Endothelial cell of umbilical vein (primary cell): Measurements from ENCODE around the gene CSNK1A1. TPM values are rescaled to one million over a fixed set of nuclear protein-coding genes. Genes with fewer than 3 reads are reported as not detected.
A peak's percentile ranks its signal among the peaks of the same experiment; 100 is the strongest.

ENCODE experiments used
- BruUV-seq: library from RNA; stranded (reverse); fragments of 400-500 nt; replicated peaks from 2 replicates; lab custom pipeline; 2021; lab: Mats Ljungman, UMichigan
- CTCF ChIA-PET: fragments of 300-600, 350-600 bp; sonication (Branson Sonifier 250); formaldehyde crosslinking; loops from one replicate; lab custom pipeline; 2021; ENCODE audit warnings: antibody characterized with exemption, inconsistent platforms; lab: Charles Lee
- POLR2A ChIA-PET: fragments of 300-600, 350-600 bp; sonication (Branson Sonifier 250); formaldehyde crosslinking; loops from one replicate; lab custom pipeline; 2021; ENCODE audit warnings: antibody characterized with exemption, inconsistent platforms; lab: Charles Lee
- DNase-seq: peaks from one replicate; pipeline ENCODE4 v3.0.0-alpha.2; 2011; ENCODE audit warnings: low read depth, low spot score
- FAIRE-seq: peaks from 2 replicates; lab custom pipeline; 2011; peaks lifted over from hg19 to GRCh38; lab: Jason Lieb, UNC
- H2AFZ ChIP-seq: 2 replicates; pipeline ENCODE4 v1.6.0; 2012; ENCODE audit warnings: low read depth, low read length, control low read depth, inconsistent platforms
- H3K27ac ChIP-seq: 2 replicates; pipeline ENCODE4 v1.5.1; 2011; ENCODE audit warnings: low read depth, mild to moderate bottlenecking, control low read depth, low read length, moderate library complexity; ENCODE audit not compliant: insufficient read depth
- H3K27me3 ChIP-seq, 2 experiments: 2 replicates each; pipeline versions ENCODE4 v1.6.0 to v1.6.1; 2011; ENCODE audit warnings: low read length in 2 of 2, mixed read lengths in 1 of 2; ENCODE audit not compliant: control insufficient read depth in 2 of 2, insufficient read depth in 2 of 2
- H3K36me3 ChIP-seq, 2 experiments: 2 replicates in 1 of 2; 3 replicates in 1 of 2; pipeline ENCODE4 v1.5.1; 2011; ENCODE audit warnings: low read length in 2 of 2, mild to moderate bottlenecking in 1 of 2, moderate library complexity in 1 of 2; ENCODE audit not compliant: control insufficient read depth in 2 of 2, insufficient read depth in 2 of 2; ENCODE audit errors: extremely low read depth in 1 of 2
- H3K4me1 ChIP-seq: 3 replicates; pipeline ENCODE4 v1.5.1; 2011; ENCODE audit warnings: mild to moderate bottlenecking, low read length; ENCODE audit not compliant: control insufficient read depth, insufficient read depth; ENCODE audit errors: extremely low read depth
- H3K4me2 ChIP-seq: 2 replicates; pipeline ENCODE4 v1.6.1; 2011; ENCODE audit warnings: low read length, control low read depth, mixed read lengths; ENCODE audit not compliant: insufficient read depth
- H3K4me3 ChIP-seq, 3 experiments: fragments of 200-600 bp in 1 of 3; sonication (generic), shearing (Covaris generic) in 1 of 3; replicated peaks in 1 of 3; 2 replicates each; pipeline ENCODE4 v1.5.1; 2011 to 2016; ENCODE audit warnings: control low read depth in 3 of 3, low read length in 3 of 3, mild to moderate bottlenecking in 2 of 3, inconsistent platforms in 1 of 3, low read depth in 1 of 3, moderate library complexity in 1 of 3; ENCODE audit not compliant: insufficient read depth in 1 of 3
- H3K79me2 ChIP-seq: 2 replicates; pipeline ENCODE4 v1.6.0; 2012; ENCODE audit warnings: low read length, inconsistent platforms; ENCODE audit not compliant: control insufficient read depth, insufficient read depth
- H3K9ac ChIP-seq: replicated peaks from 2 replicates; pipeline ENCODE3; 2011; ENCODE audit warnings: low read length, control low read depth; ENCODE audit not compliant: insufficient read depth; ENCODE audit errors: extremely low read depth
- H3K9me1 ChIP-seq: replicated peaks from 3 replicates; pipeline ENCODE4 v1.6.0; 2011; ENCODE audit warnings: mild to moderate bottlenecking, low read length; ENCODE audit not compliant: control insufficient read depth, insufficient read depth; ENCODE audit errors: extremely low read depth
- H3K9me3 ChIP-seq: replicated peaks from 2 replicates; pipeline ENCODE4 v1.5.1; 2012; ENCODE audit warnings: low read length, inconsistent platforms; ENCODE audit not compliant: control insufficient read depth, insufficient read depth
- H4K20me1 ChIP-seq: replicated peaks from 2 replicates; pipeline ENCODE3; 2011; ENCODE audit warnings: mild to moderate bottlenecking, low read length; ENCODE audit not compliant: control insufficient read depth, insufficient read depth; ENCODE audit errors: extremely low read depth
- EZH2 ChIP-seq: IDR thresholded peaks from 2 replicates; pipeline ENCODE4 v1.6.1; 2012; ENCODE audit warnings: borderline replicate concordance, low read depth, mild to moderate bottlenecking, moderate library complexity, low read length, inconsistent platforms; ENCODE audit not compliant: severe bottlenecking
- FOS ChIP-seq: IDR thresholded peaks from 2 replicates; pipeline ENCODE4 v1.6.1; 2011; ENCODE audit warnings: mild to moderate bottlenecking, low read length, moderate library complexity, borderline replicate concordance; ENCODE audit not compliant: insufficient read depth
- GATA2 ChIP-seq: IDR thresholded peaks from 2 replicates; pipeline ENCODE4 v1.7.0; 2011; ENCODE audit warnings: low read depth, mild to moderate bottlenecking, moderate library complexity, mixed read lengths, low read length; ENCODE audit not compliant: insufficient read length, insufficient read depth
- JUN ChIP-seq: IDR thresholded peaks from 2 replicates; pipeline ENCODE4 v1.6.1; 2011; ENCODE audit warnings: borderline replicate concordance, low read depth; ENCODE audit not compliant: insufficient read length, insufficient read depth
- MYC ChIP-seq: IDR thresholded peaks from one replicate; pipeline ENCODE4 v1.6.1; 2011; ENCODE audit warnings: mild to moderate bottlenecking, low read depth, low read length
- POLR2A ChIP-seq: IDR thresholded peaks from 2 replicates; pipeline ENCODE4 v1.6.1; 2012; ENCODE audit warnings: low read depth, mild to moderate bottlenecking, control low read depth, low read length
- POLR2AphosphoS5 ChIP-seq: IDR thresholded peaks from 2 replicates; pipeline ENCODE4 v1.6.1; 2012; ENCODE audit warnings: low read depth, mild to moderate bottlenecking, control low read depth, low read length, moderate library complexity; ENCODE audit not compliant: insufficient read depth
- dilution Hi-C: fragments of 300-500 bp; cut with MboI; formaldehyde crosslinking; loops from one replicate; pipeline ENCODE4 v1.15.0; 2019; ENCODE audit warnings: low sequenced_read_pairs; ENCODE audit not compliant: extremely low pct_ligation_motif_present
- intact Hi-C: fragments of 100-400 bp; cut with micrococcal nuclease; formaldehyde crosslinking; loops from one replicate; pipeline ENCODE4 v1.10.0; 2022
- polyA plus RNA-seq, 4 experiments: library from polyadenylated mRNA; depleted of rRNA in 3 of 4; stranded (reverse) in 3 of 4; unstranded in 1 of 4; fragments of >200 nt; gene quantifications; 2 replicates each; pipeline versions ENCODE4 v1.2.1 to v1.2.3, GENCODE V29; 2011 to 2012; ENCODE audit warnings: missing spikeins in 1 of 4
- total RNA-seq: library from RNA; stranded (reverse); gene quantifications from 2 replicates; pipeline ENCODE4 v1.2.3, GENCODE V29; 2021
- TF ChIP-seq, protein P1 (sequence below), 2 donors: IDR thresholded peaks; 1 replicate in 1 of 2; 2 replicates in 1 of 2; pipeline ENCODE4 v1.5.1; 2011; ENCODE audit warnings: low read length in 2 of 2, mild to moderate bottlenecking in 2 of 2, moderate library complexity in 2 of 2, control low read depth in 1 of 2, inconsistent platforms in 1 of 2, low read depth in 1 of 2; ENCODE audit not compliant: insufficient read depth in 1 of 2; ENCODE audit errors: extremely low read depth in 1 of 2
- TF ChIP-seq, protein P2 (sequence below): IDR thresholded peaks from 2 replicates; pipeline ENCODE4 v1.6.1; 2011; ENCODE audit not compliant: insufficient read depth, insufficient read length

Gene CSNK1A1
- total and polyA plus RNA-seq, 2 donors (not counting 3 experiments of a cell fraction or from before 2014, with no cell fraction given): 74.1 to 253 TPM

DNA sequence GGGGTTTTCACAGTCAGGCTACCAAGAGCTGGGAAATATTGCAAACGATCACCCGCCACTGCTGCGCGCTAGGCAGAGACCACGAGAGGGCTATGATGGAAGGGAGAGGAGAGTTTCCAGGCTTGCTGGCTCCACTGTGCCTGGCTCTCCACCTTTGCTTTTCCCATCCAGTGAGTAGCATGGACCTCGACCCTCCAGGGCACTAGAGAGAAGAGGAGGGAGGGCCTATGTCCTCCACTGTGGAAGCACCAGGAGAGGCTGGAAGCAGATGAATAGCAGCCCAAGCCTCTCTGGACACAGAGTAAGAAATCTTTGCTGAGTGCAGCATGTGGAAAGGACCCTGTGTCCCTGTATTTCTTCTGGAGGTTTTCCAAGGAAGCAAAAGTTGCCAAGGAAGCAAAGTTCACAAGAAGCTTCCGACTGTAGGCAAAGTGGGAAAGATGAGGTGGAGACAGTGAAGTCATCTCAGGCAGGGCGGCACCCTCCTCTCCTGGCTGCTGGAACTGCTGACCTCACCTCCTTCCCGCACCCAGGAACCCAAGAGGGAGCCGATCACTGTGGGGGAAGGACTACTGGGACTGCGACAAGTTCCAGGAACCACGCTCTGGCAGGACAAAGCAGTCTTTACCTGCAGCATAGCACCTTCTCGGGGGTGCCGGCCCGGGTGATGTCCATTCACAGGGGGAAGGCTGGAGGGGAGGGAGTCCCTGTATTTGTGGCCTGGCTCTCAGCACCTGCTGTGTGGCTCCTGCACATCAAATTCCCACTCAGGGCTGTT lies 79.6 kb downstream of the CSNK1A1 start:
- no peaks in the 10 kb centered on the region for H3K27me3 ChIP-seq
- intact Hi-C loops: no loop called here
- H3K4me3 ChIP-seq: no peak overlapping the region
- POLR2A ChIA-PET: no interaction called here
- H2AFZ ChIP-seq: peak overlapping the region; percentile 28
- peaks cover 8% of the 10 kb centered on the region for H3K4me1 ChIP-seq
- peak; percentile 55 for DNase-seq
- H3K36me3 ChIP-seq: no peaks in the 10 kb centered on the region
- H3K79me2 ChIP-seq: no peaks in the 10 kb centered on the region
- H4K20me1 ChIP-seq: no peaks in the 10 kb centered on the region
- no peak overlapping the region for H3K4me2 ChIP-seq
- CTCF ChIA-PET: interaction anchor here (1.2 to 1.7 kb wide), 5 partner anchors 11 to 32 kb away, joined by 3 to 5 read pairs (median 3); no protein-coding TSS in a partner anchor
- H3K9ac ChIP-seq: no peak overlapping the region
- H3K27ac ChIP-seq: no peak overlapping the region
- FAIRE-seq: peak; percentile 83
- no peaks in the 10 kb centered on the region for H3K9me1 ChIP-seq
- no TSS peak for BruUV-seq
- TF ChIP-seq EZH2 (no peak), POLR2A (no peak), FOS (no peak), JUN (no peak), GATA2 (no peak), MYC (no peak), POLR2AphosphoS5 (no peak)
- TF ChIP-seq, protein P1, sequence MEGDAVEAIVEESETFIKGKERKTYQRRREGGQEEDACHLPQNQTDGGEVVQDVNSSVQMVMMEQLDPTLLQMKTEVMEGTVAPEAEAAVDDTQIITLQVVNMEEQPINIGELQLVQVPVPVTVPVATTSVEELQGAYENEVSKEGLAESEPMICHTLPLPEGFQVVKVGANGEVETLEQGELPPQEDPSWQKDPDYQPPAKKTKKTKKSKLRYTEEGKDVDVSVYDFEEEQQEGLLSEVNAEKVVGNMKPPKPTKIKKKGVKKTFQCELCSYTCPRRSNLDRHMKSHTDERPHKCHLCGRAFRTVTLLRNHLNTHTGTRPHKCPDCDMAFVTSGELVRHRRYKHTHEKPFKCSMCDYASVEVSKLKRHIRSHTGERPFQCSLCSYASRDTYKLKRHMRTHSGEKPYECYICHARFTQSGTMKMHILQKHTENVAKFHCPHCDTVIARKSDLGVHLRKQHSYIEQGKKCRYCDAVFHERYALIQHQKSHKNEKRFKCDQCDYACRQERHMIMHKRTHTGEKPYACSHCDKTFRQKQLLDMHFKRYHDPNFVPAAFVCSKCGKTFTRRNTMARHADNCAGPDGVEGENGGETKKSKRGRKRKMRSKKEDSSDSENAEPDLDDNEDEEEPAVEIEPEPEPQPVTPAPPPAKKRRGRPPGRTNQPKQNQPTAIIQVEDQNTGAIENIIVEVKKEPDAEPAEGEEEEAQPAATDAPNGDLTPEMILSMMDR (IDR thresholded peaks at IDR 0.05; ENCODE audit: extremely low read depth in 1 of 2, insufficient read depth in 1 of 2, low read depth in 1 of 2, low read length in 2 of 2): no peak
- TF ChIP-seq, protein P2, sequence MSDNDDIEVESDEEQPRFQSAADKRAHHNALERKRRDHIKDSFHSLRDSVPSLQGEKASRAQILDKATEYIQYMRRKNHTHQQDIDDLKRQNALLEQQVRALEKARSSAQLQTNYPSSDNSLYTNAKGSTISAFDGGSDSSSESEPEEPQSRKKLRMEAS: no peak
- dilution Hi-C loops: no loop called here
- H3K9me3 ChIP-seq: no peaks in the 10 kb centered on the region
